Measurements from ENCODE around the gene ATP2B3.

DNA sequence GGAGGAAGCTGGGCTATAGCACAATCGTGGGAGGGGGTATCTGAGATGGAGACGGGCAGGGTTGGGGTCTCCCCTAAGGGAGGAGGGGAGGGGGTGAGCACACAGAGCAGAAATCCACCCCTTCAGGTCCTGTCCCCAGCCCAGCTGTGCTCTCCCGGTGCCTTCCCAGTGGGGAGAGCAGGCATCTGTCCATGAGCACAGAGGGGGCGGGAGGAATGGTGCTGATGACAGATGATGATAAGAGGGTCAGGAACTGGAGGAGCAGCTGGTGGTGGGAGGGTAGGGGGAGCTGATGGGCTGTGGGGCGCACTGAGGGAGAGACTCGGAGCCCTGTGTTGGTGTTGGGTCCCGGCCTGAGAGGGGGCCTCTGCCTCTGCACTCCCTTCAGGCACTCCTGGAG lies 8.6 kb downstream of the ATP2B3 start:
- TF ChIP-seq EP300 (IDR thresholded peaks at IDR 0.05; ENCODE audit: borderline replicate concordance) = no peak
- TF ChIP-seq FOXM1 (IDR thresholded peaks at IDR 0.05; ENCODE audit: borderline replicate concordance, low read depth) = no peak

Data from Ishikawa (cell line).